ENCODE data around the gene HSDL1. TPM values are rescaled to one million over a fixed set of nuclear protein-coding genes. Genes with fewer than 3 reads are reported as not detected.

HSDL1 gene
- total and polyA plus RNA-seq, 2 of the 8 experiments (the other 6 are each of a cell fraction or from before 2014, with no cell fraction given) = 25.0 to 55.7 TPM

GRCh38 chr16:84110527-84110926 is 34.5 kb downstream of the HSDL1 start:
- H3K56ac ChIP-seq (replicated peaks; ENCODE audit: insufficient read length, low read depth, low read length) = no peak overlapping the region
- H4K91ac ChIP-seq (replicated peaks; ENCODE audit: insufficient read length, low read length) = no peak overlapping the region
- peaks cover 2% of the 10 kb centered on the region; the same call in 1 of the 2 replicates for H3K23me2 ChIP-seq (ENCODE audit: low read depth, low read length)
- H3K4me2 ChIP-seq (ENCODE audit: insufficient read depth in 1 of 2, low read depth in 2 of 2, low read length in 2 of 2) = no peak overlapping the region
- FAIRE-seq (no peak), DNase-seq (ENCODE audit: low read depth in 1 of 2, low spot score in 2 of 2) (no peak)
- H3K23ac ChIP-seq (ENCODE audit: insufficient read length) = no peak overlapping the region
- no peak overlapping the region for H2BK12ac ChIP-seq (ENCODE audit: low read depth, low read length)
- peaks cover 0 to 4% (median 0%) of the 10 kb centered on the region in 4 experiments; a peak in 3 of 8 replicates for H3K36me3 ChIP-seq (ENCODE audit: control insufficient read depth in 2 of 4, insufficient read depth in 4 of 4, low read length in 3 of 4)
- no peak overlapping the region for H2BK120ac ChIP-seq (replicated peaks; ENCODE audit: low read depth, low read length)
- no peak overlapping the region for H4K8ac ChIP-seq (ENCODE audit: extremely low read depth, insufficient read depth, low read length)
- ChIA-PET POLR2A (ENCODE audit: partially characterized antibody) (no interaction called here), CTCF (ENCODE audit: partially characterized antibody) (interaction anchor here (1.1 to 1.3 kb wide), 2 partner anchors 10 to 65 kb away, joined by 3 to 4 read pairs; no protein-coding TSS in a partner anchor)
- WGBS, 2 experiments (ENCODE audit: extremely low coverage in 1 of 2, insufficient coverage in 1 of 2, insufficient read length in 1 of 2, insufficient replicate concordance in 2 of 2, low coverage in 1 of 2, low lambda C conversion rate in 2 of 2, missing lambda C conversion rate in 1 of 2) = 76% methylated on average over 3 of the region's 3 CpGs; no CpG with 5 or more reads in 1 of the 2 experiments
- H2BK5ac ChIP-seq (ENCODE audit: low read depth, low read length) = no peak overlapping the region
- no peaks in the 10 kb centered on the region; a peak in 1 of 7 replicates for H3K4me1 ChIP-seq (replicated peaks in 1 of 4; ENCODE audit: control insufficient read depth in 3 of 4, insufficient read depth in 4 of 4, low read length in 3 of 4)
- peaks cover 18% of the 10 kb centered on the region for H3K79me1 ChIP-seq (ENCODE audit: low read depth, low read length)
- H4K20me1 ChIP-seq (replicated peaks in 1 of 2; ENCODE audit: control insufficient read depth in 1 of 2, insufficient read depth in 2 of 2, low read length in 2 of 2) = peaks cover 11 to 21% of the 10 kb centered on the region in 2 experiments
- peaks cover 7 to 94% of the 10 kb centered on the region in 2 experiments for H3K79me2 ChIP-seq (ENCODE audit: control insufficient read depth in 1 of 2, insufficient read depth in 2 of 2, low read length in 2 of 2)
- H3K14ac ChIP-seq (ENCODE audit: insufficient read length) = no peak overlapping the region
- H3K9me3 ChIP-seq (ENCODE audit: insufficient read depth in 2 of 2, low read depth in 1 of 2, low read length in 1 of 2) = no peaks in the 10 kb centered on the region
- no peaks in the 10 kb centered on the region for H3K27me3 ChIP-seq (replicated peaks in 1 of 4; ENCODE audit: control insufficient read depth in 3 of 4, extremely low read depth in 1 of 4, insufficient read depth in 3 of 4, low read length in 3 of 4)
- no peak overlapping the region for H2BK15ac ChIP-seq (ENCODE audit: low read length)
- no peak overlapping the region for H4K5ac ChIP-seq (ENCODE audit: insufficient read length, low read depth, low read length)
- no peak overlapping the region for H3K9ac ChIP-seq (replicated peaks in 1 of 4; ENCODE audit: extremely low read depth in 1 of 4, low read depth in 3 of 4, low read length in 3 of 4)
- H2BK20ac ChIP-seq (ENCODE audit: low read length) = no peak overlapping the region
- no peak overlapping the region for H3K4me3 ChIP-seq (ENCODE audit: extremely low read depth in 1 of 4, insufficient read depth in 2 of 4, low read depth in 3 of 4, low read length in 4 of 4)
- no peak overlapping the region for H2AK5ac ChIP-seq (ENCODE audit: low read depth, low read length)
- no peak overlapping the region for H3K27ac ChIP-seq (ENCODE audit: low read depth, low read length)
- H2AFZ ChIP-seq (ENCODE audit: low read length) = no peak overlapping the region
- H3K18ac ChIP-seq (ENCODE audit: extremely low read depth, low read length) = no peak overlapping the region
- H3K4ac ChIP-seq (replicated peaks; ENCODE audit: insufficient read length, low read depth, low read length) = no peak overlapping the region
- TF ChIP-seq TEAD4 (IDR thresholded peaks at IDR 0.05; ENCODE audit: low read depth, low read length) (no peak), TCF12 (IDR thresholded peaks at IDR 0.05; ENCODE audit: low read depth, low read length) (no peak), ZNF274 (IDR thresholded peaks at IDR 0.05; ENCODE audit: borderline replicate concordance, extremely low read depth, low read length) (no peak), CTCF (IDR thresholded peaks at IDR 0.05; ENCODE audit: control extremely low read depth in 1 of 3, insufficient read depth in 1 of 3, low read depth in 1 of 3, low read length in 3 of 3) (no peak), BRCA1 (IDR thresholded peaks at IDR 0.05; ENCODE audit: low read depth, low read length) (no peak), PHF8 (conservative IDR thresholded peaks at IDR 0.05; ENCODE audit: low read depth, low read length) (no peak), E2F6 (IDR thresholded peaks at IDR 0.05) (no peak), TAF7 (optimal IDR thresholded peaks at IDR 0.05; ENCODE audit: borderline replicate concordance, low read depth, low read length) (no peak), SIX5 (IDR thresholded peaks at IDR 0.05; ENCODE audit: low read depth, low read length) (no peak), BACH1 (IDR thresholded peaks at IDR 0.05; ENCODE audit: low read length) (no peak), SIRT6 (IDR thresholded peaks at IDR 0.05; ENCODE audit: low read length) (no peak), CHD2 (IDR thresholded peaks at IDR 0.05; ENCODE audit: low read length) (no peak)
